Dendritic cell treated with granulocyte-macrophage colony-stimulating factor and Interleukin-4, amounts not matched to agents 40 ng/mL and 50 ng/mL, for 4 days (primary cell): ENCODE data around the gene ABCA1.
"Not testable (repeated sequence)": the region's sequence is repeated elsewhere in the genome, so short reads cannot be mapped to it uniquely, and the experiment has no call there.

Source experiments
- H3K27ac Mint-ChIP-seq: one replicate; pipeline ENCODE4 v1.8.0; 2022; ENCODE audit warnings: mild to moderate bottlenecking, mixed read lengths
- H3K27me3 Mint-ChIP-seq: one replicate; pipeline ENCODE4 v1.8.0; 2022; ENCODE audit warnings: mild to moderate bottlenecking, mixed read lengths
- H3K36me3 Mint-ChIP-seq: one replicate; pipeline ENCODE4 v1.8.0; 2022; ENCODE audit warnings: low read depth, mixed read lengths
- H3K4me1 Mint-ChIP-seq: one replicate; pipeline ENCODE4 v1.8.0; 2022; ENCODE audit warnings: low read depth, mixed read lengths
- H3K4me3 Mint-ChIP-seq: one replicate; pipeline ENCODE4 v1.8.0; 2022; ENCODE audit warnings: mild to moderate bottlenecking, moderate library complexity, mixed read lengths
- H3K9me3 Mint-ChIP-seq: one replicate; pipeline ENCODE4 v1.8.0; 2022; ENCODE audit warnings: mixed read lengths
- intact Hi-C: fragments of 100-400 bp; cut with micrococcal nuclease; formaldehyde crosslinking; loops from one replicate; pipeline ENCODE4 v1.15.0; 2022

The ABCA1 gene

DNA sequence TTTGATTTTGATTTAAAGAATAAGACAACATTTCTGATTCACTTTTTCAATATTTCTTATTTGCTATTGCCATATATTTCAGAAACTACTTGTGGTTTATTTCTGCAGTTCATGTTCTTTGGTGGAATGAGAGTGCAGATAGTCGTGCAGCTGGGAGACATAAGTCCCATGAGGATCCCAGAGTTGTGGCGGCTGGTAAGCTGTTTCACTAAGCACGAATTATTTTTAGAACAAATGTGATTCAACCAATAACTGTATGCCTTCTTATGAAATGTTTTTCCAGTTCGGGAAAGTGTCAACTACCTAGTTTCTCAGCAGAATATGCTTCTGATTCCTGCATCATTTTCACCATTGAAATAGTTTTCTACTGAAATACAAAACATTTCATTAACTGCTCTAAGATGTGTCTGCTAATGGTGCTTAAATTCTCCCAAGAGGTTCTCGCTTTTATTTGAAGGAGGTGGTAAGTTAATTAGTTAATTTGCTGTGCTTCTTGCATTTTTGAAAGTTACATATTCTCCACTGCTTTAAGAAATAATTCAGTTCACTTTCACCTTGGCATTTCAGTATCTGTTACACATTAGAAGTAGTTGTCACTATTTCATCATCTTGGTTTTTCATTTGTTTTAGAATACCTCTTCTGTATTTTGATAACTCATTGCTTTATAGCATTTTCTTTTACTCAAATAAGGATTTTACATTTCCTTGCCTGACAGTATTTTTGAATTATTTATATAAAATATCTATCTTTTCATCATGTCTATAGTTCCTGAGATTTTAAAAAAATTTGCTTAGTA is 155.0 kb downstream of the ABCA1 start:
- H3K4me3 Mint-ChIP-seq, result no peak overlapping the region
- H3K36me3 Mint-ChIP-seq, result no peaks in the 10 kb centered on the region
- H3K27ac Mint-ChIP-seq, result no peak overlapping the region
- no peaks in the 10 kb centered on the region for H3K27me3 Mint-ChIP-seq
- peaks cover 24% of the 10 kb centered on the region for H3K4me1 Mint-ChIP-seq
- intact Hi-C loops, result no loop called here
- H3K9me3 Mint-ChIP-seq, result no peaks in the 10 kb centered on the region

DNA sequence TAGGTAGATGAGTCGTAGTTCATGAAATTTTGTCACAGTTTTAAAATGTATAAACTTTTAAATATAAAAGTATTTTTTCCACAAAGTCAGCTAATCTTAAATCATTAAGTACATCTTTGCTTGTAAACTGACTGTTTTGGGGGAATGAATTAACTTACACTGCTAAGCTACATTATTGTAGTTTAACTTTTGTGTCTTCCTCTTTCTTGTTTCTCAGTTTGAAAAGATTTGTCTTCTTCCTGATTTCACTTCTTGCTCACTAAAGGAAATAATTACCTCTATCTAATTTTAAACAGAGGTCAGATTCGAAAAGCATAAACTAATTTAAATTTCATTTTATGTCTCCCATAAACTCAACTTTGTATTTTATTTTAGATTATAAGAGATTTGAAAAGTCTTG is 158.3 kb downstream of the ABCA1 start:
- Mint-ChIP-seq H3K27me3 (no peaks in the 10 kb centered on the region), H3K36me3 (no peaks in the 10 kb centered on the region), H3K4me1 (peaks cover 31% of the 10 kb centered on the region), H3K27ac (peak overlapping the region; percentile 79), H3K4me3 (no peak overlapping the region), H3K9me3 (no peaks in the 10 kb centered on the region)
- intact Hi-C loops, result no loop called here

DNA sequence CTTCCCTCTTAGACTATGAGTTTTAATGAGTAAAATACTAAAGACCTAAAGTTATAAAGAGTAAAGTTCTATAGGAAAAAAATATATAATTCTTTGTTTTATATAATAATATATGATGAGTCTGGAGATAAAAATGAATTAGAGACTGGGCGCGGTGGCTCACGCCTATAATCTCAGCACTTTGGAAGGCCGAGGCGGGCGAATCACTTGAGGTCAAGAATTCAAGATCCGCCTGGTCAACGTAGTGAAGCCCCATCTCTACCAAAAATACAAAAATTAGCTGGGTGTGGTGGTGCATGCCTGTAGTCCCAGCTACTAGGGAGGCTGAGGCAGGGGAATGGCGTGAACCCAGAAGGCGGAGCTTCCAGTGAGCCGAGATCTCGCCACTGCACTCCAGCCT is 158.9 kb downstream of the ABCA1 start:
- H3K9me3 Mint-ChIP-seq, H3K27me3 Mint-ChIP-seq, intact Hi-C loops, H3K36me3 Mint-ChIP-seq, H3K4me3 Mint-ChIP-seq: not testable (repeated sequence)
- Mint-ChIP-seq H3K4me1 (peaks cover 31% of the 10 kb centered on the region), H3K27ac (peak overlapping the region; percentile 79)

DNA sequence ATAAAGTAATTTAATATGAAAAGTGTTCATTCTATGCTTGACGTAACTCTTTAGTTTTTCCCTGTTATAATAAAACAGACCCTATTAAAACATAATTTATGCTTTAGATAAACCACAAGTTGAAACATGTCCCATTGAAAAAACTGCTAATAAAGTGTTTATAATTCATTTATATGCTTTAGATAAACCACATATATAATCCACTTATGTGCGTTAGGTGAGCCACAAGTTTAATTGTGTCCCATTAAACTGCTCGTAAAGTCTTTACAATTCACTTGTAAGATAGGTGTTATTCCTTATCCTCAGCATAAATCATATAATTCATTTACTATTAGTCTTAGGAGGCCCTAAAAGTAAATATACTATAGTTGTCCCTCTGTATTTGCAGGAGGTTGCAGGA is 160.4 kb downstream of the ABCA1 start:
- peaks cover 24% of the 10 kb centered on the region for H3K4me1 Mint-ChIP-seq
- no peak overlapping the region for H3K27ac Mint-ChIP-seq
- H3K9me3 Mint-ChIP-seq, result no peaks in the 10 kb centered on the region
- peaks cover 7% of the 10 kb centered on the region for H3K36me3 Mint-ChIP-seq
- intact Hi-C loops, result no loop called here
- no peak overlapping the region for H3K4me3 Mint-ChIP-seq
- H3K27me3 Mint-ChIP-seq, result peaks cover 9% of the 10 kb centered on the region

DNA sequence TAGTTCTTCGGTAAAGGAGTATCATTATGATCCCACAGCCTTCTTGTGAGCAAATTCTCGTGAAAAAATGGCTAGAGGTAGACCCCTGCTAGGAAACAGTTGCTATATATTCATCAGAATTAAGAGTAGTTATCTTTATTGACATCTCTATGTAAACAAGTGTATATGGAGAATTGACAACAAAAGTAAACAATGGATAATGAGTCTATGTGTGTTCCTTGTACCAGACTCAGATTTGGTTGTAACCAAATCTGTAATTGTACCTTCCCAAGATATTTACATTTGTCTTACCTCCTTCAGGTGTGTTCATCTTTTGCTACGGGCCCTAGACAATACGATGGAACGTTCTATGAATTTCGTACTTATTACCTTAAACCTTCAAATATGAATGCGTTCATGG is 161.9 kb downstream of the ABCA1 start:
- Mint-ChIP-seq H3K36me3 (peaks cover 7% of the 10 kb centered on the region), H3K9me3 (no peaks in the 10 kb centered on the region), H3K4me1 (peaks cover 18% of the 10 kb centered on the region), H3K27me3 (peaks cover 9% of the 10 kb centered on the region), H3K4me3 (no peak overlapping the region), H3K27ac (no peak overlapping the region)
- intact Hi-C loops, result no loop called here

DNA sequence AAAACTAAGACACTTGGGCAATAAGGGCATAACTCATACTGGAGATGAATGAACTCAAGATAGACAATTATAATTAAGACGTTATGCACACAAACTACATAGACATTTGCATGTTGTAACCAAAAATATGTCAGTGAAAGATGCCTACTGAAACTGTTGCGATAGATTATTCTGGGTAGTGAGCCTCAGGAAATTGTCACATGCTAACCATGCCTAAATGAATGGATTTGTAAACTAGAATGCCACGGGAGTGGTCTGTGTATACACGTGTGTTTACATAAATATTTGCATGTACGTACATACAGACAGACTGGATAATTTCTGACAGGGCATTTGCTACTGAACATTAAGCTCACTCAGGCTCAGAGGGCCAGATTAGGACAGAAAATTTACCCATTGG is 162.8 kb downstream of the ABCA1 start:
- intact Hi-C loops, result no loop called here
- Mint-ChIP-seq H3K9me3 (no peaks in the 10 kb centered on the region), H3K4me3 (no peak overlapping the region), H3K27ac (no peak overlapping the region), H3K36me3 (peaks cover 13% of the 10 kb centered on the region), H3K27me3 (peaks cover 9% of the 10 kb centered on the region), H3K4me1 (peaks cover 16% of the 10 kb centered on the region)

DNA sequence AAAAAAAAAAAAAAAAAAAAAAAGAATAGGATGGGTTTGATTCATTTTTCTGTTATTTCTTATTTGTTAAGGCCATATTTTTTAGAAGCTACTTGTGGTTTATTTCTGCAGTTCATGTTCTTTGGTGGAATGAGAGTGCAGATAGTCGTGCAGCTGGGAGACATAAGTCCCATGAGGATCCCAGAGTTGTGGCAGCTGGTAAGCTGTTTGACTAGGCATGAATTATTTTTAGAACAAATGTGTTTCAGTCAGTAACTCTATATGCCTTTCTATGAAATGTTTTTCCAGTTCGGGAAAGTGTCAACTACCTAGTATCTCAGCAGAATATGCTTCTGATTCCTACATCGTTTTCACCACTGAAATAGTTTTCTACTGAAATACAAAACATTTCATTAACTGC is 169.0 kb downstream of the ABCA1 start:
- Mint-ChIP-seq H3K9me3 (no peaks in the 10 kb centered on the region), H3K4me1 (no peaks in the 10 kb centered on the region), H3K36me3 (peaks cover 32% of the 10 kb centered on the region), H3K27ac (no peak overlapping the region), H3K27me3 (peaks cover 9% of the 10 kb centered on the region), H3K4me3 (no peak overlapping the region)
- intact Hi-C loops, result no loop called here

DNA sequence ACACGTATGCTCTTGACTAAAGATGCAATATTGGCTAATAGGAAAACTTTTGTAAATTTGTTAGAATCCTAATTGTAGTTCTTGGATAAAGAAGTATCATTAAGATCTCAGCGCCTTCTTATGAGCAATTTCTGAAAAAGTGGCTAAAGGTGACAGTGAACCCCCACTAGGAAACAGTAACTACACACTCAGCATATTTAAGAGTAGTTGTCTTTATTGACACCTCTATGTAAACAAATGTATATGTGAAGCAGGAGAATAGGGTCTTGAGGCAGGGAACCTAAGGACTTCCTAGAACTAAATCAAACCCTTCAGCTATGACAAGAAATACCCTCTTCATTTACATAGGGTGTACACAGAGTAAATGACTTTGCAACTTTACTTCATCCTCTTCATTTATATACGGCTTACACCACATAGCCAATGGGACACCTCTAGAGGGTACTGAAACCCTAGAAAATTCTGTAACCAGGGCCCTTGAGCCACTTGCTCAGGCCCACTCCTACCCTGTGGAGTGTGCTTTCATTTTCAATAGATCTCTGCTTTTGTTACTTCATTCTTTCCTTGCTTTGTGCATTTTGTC is 177.7 kb downstream of the ABCA1 start:
- peaks cover 48% of the 10 kb centered on the region for H3K36me3 Mint-ChIP-seq
- intact Hi-C loops, result no loop called here
- peak overlapping the region; percentile 32 for H3K27ac Mint-ChIP-seq
- no peaks in the 10 kb centered on the region for H3K9me3 Mint-ChIP-seq
- H3K27me3 Mint-ChIP-seq, result no peaks in the 10 kb centered on the region
- H3K4me3 Mint-ChIP-seq, result no peak overlapping the region
- H3K4me1 Mint-ChIP-seq, result peaks cover 26% of the 10 kb centered on the region

DNA sequence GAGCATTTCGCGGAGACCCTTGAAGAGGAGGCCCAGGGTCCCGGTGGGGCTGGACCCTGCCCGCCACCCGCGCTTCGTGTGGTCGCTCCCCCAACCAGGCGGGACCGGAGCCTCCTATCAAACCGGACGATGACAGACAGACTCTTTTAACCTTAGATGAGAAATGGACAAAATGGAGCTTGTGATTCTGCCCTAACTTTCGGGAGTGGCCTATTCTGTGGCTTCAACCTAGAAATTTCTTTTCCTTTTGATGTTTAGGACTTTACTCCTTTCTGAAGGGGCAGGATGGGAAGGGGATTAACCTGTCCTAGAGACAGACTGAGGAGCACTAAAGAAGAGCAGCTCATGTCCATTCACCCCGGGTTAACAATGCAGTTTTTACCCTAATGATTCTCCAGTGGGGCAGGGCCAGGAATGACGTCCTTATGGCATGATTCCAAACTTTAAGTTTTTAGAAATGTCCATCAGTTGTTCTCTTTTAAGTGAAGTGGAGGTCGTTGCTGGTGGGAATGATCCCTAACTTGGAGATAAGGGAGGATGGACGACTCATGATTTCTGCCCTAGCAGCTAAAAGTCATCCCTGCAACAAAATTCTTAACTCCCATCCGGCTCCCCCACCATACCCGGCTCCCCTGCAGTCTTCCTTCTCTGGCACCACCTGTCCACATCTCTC is 179.5 kb downstream of the ABCA1 start:
- peaks cover 37% of the 10 kb centered on the region for H3K36me3 Mint-ChIP-seq
- peaks cover 26% of the 10 kb centered on the region for H3K4me1 Mint-ChIP-seq
- H3K9me3 Mint-ChIP-seq, result no peaks in the 10 kb centered on the region
- intact Hi-C loops, result no loop called here
- H3K4me3 Mint-ChIP-seq, result peak overlapping the region; percentile 97
- peak overlapping the region; percentile 93 for H3K27ac Mint-ChIP-seq
- no peaks in the 10 kb centered on the region for H3K27me3 Mint-ChIP-seq

DNA sequence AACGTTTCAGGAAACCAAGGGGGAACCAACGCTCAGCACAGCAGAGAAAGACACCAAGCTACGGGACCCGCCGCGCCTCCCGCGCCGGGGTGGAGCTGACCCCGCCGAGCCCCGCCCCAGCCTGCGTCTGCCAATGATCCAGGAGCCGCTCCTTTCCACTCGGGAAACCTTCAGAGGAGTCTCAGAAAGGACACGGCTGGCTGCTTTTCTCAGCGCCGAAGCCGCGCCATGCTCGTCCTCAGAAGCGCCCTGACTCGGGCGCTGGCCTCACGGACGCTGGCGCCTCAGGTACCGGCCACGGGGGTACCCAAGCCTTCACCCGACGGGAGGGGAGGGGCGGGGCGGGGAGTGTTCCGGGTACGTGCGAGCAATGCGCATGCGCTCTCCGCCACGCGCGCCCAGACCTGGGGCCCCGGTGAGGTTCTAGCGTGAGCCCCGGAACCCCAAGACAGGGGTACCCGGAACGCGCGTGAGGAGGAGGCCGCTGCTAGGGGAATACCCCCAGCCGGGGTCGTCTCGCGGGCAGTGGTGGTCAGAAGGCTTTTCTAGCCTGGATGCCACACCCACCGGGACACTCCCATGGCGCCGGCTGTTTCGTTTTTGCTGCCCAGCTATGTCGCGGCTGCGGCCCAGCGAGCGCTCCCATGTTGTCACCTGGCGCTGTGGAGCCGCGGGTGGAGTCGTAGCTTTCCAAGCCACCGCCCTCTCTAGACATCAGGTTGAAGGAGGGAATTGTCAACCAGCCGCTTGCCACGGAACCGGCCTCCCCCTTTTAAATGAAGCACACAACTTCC is 180.2 kb downstream of the ABCA1 start, which contains the start of gene NIPSNAP3A:
NIPSNAP3A (plus strand) TSS at position 119 of the 794 bp plus-strand sequence; CDS start at position 229, 110 bp downstream.
- Mint-ChIP-seq H3K27me3 (no peaks in the 10 kb centered on the region), H3K4me3 (peak within 1 kb of the TSS; percentile 97), H3K27ac (peak within 1 kb of the TSS; percentile 93), H3K9me3 (no peaks in the 10 kb centered on the region), H3K36me3 (peaks cover 29% of the 10 kb centered on the region), H3K4me1 (peaks cover 26% of the 10 kb centered on the region)
- intact Hi-C loops, result no loop called here

DNA sequence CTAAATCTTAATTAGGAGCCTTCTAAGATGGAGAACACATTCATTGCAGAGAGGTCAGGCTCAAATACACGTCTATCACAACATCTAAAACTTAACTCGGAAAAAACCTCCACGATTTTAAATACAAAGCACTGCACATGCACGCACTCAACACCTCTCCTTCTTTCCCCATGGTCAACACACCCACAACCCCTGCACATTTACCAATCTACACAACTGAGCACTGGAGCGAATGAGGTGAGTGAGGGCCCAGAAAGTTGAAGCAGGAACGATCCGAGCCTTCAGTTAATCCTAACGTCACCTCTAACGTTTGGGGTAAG is 180.8 kb downstream of the ABCA1 start:
- intact Hi-C loops, result no loop called here
- Mint-ChIP-seq H3K9me3 (no peaks in the 10 kb centered on the region), H3K36me3 (peaks cover 25% of the 10 kb centered on the region), H3K4me3 (peak overlapping the region; percentile 97), H3K27ac (peak overlapping the region; percentile 93), H3K27me3 (no peaks in the 10 kb centered on the region), H3K4me1 (peaks cover 26% of the 10 kb centered on the region)

DNA sequence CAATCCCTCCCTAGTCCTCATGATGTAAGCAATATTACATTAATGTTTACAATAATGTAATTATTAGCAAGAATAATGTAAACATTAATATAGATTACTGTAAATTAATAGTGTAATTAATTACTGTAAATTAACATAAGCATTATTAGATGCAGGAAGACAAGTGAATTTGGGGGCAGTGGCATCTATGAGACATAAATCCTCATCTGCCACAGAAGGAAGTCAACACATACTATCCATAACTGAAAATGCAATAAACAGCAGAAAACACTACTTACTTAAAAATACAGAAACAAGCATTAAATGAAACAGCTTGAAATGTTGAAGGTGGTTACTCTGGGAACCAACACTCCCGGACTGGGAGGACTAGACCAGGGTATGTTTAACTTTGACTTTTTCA is 181.2 kb downstream of the ABCA1 start:
- H3K9me3 Mint-ChIP-seq, result no peaks in the 10 kb centered on the region
- H3K27me3 Mint-ChIP-seq, result no peaks in the 10 kb centered on the region
- peak overlapping the region; percentile 93 for H3K27ac Mint-ChIP-seq
- H3K4me3 Mint-ChIP-seq, result peak overlapping the region; percentile 97
- peaks cover 26% of the 10 kb centered on the region for H3K4me1 Mint-ChIP-seq
- intact Hi-C loops, result no loop called here
- H3K36me3 Mint-ChIP-seq, result peaks cover 21% of the 10 kb centered on the region

DNA sequence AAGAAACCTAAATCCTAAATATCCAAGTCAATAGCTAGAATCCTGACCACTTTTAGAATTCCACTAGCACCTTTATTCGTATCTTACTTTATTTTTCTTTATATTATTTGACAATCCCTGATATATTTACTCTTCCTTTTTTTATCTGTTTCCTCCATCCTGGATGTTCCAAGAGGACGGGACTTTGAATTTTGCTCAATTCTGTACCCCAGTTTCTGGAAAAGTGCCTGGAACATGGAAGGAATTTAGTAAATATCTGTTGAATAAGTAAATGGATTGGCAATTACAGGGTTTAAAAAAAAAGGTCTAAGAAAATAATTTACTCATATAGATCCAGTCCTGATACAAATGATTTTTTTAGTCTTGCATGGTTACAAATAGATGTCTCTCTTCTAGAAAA is 181.7 kb downstream of the ABCA1 start:
- Mint-ChIP-seq H3K27me3 (no peaks in the 10 kb centered on the region), H3K4me3 (no peak overlapping the region), H3K36me3 (peaks cover 16% of the 10 kb centered on the region), H3K27ac (no peak overlapping the region), H3K4me1 (peaks cover 26% of the 10 kb centered on the region), H3K9me3 (no peaks in the 10 kb centered on the region)
- intact Hi-C loops, result no loop called here

DNA sequence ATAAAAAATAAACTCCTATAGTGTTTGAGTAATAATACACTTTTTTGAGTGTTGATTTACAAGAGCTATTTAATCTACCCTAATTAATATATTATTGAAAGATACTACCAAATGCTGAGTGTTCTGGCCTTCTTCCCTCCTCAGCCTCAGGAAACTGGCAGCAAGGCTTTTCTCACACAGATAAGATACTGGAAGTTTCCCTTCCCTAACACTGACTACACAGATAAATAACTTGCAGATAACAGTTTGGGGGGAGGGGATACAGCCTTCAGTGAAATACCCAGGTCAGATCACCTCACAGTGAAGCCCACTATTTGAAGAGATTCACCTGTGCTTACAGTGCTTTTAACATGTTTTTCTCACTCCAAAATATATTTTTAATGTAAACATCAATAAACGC is 182.1 kb downstream of the ABCA1 start:
- Mint-ChIP-seq H3K4me1 (peaks cover 26% of the 10 kb centered on the region), H3K9me3 (no peaks in the 10 kb centered on the region), H3K4me3 (no peak overlapping the region), H3K27me3 (no peaks in the 10 kb centered on the region), H3K27ac (no peak overlapping the region), H3K36me3 (peaks cover 11% of the 10 kb centered on the region)
- intact Hi-C loops, result no loop called here
